ENCODE data around the gene THSD4. TPM values are rescaled to one million over a fixed set of nuclear protein-coding genes. Genes with fewer than 3 reads are reported as not detected.

Gene THSD4
- total and polyA plus RNA-seq, 2 donors = 23.9 to 75.1 TPM

Other genes with a start within 250 kb of the THSD4 start
- gene THAP10, start 223.0 kb upstream of the THSD4 start, total RNA-seq = 5.0 TPM
- 3.8 TPM for gene THAP10, start 223.0 kb upstream of the THSD4 start, polyA plus RNA-seq
- gene LRRC49, start 222.6 kb upstream of the THSD4 start, total RNA-seq = 35.3 TPM
- gene LRRC49, start 222.6 kb upstream of the THSD4 start, polyA plus RNA-seq = 6.5 TPM